GM19372 (cell line): ENCODE results near the gene GGT5.
"Not testable (repeated sequence)": the region's sequence is repeated elsewhere in the genome, so short reads cannot be mapped to it uniquely, and the experiment has no call there.

Experiments
- ATAC-seq: cut with Tn5 transposase; IDR thresholded peaks from one replicate; pipeline ENCODE4 v1.9.1; 2021; ENCODE audit warnings: mild to moderate bottlenecking, low read depth, moderate library complexity; ENCODE audit not compliant: unreplicated experiment

Gene GGT5

DNA sequence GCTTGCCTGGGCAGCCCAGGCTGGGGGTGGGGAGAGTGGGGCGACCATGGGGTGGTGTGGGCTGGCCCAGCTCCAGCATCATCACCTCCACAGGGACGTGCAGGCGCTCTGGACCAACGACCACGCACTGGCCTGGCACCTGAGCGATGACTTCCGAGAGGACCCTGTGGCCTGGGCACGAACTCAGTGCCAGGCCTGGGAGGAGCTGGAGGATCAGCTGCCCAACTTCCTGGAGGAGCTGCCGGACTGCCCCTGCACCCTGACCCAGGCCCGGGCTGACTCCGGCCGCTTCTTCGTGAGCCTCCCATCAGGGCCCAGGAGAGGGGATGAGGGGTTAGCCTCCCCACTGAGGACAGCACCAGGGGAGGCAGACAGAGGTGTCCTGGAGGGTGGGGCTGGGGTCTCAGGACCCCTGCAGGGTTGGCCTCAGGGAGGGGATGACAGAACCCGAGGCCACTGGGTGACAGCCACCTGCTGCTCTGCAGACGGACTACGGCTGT is 59.8 kb downstream of the GGT5 start:
- no peak for ATAC-seq

DNA sequence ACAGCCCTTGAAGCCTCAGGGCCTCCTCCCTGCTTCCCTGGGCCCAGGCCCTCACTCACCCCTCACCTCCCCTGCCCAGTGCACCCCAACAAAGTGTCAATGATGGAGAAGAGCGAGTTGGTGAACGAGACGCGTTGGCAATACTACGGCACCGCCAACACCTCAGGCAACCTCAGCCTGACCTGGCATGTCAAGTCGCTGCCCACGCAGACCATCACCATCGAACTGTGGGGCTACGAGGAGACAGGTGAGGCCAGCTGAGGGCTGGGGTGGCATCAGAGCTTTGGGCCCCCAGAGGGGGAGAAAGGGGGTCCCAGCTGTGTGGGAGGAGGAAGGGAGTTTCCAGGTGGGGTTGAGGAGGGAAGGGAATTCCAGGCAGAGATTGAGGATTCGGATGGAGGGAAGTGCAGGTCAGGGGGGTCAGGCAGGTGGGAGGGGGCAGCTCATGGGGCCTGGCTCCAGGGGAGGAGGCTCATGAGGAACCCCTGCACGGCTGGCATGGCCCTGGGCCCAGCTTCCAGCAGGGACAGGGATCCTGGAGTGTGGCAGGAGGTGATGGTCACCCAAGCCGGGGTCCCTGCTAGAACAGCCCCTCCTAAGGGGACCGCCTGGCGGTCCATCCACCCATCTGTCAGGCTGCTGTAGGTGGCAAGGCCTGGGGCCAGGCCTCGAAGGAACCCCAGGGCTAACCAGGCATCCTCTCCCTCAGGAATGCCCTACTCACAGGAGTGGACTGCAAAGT is 60.7 kb downstream of the GGT5 start:
- ATAC-seq = no peak

DNA sequence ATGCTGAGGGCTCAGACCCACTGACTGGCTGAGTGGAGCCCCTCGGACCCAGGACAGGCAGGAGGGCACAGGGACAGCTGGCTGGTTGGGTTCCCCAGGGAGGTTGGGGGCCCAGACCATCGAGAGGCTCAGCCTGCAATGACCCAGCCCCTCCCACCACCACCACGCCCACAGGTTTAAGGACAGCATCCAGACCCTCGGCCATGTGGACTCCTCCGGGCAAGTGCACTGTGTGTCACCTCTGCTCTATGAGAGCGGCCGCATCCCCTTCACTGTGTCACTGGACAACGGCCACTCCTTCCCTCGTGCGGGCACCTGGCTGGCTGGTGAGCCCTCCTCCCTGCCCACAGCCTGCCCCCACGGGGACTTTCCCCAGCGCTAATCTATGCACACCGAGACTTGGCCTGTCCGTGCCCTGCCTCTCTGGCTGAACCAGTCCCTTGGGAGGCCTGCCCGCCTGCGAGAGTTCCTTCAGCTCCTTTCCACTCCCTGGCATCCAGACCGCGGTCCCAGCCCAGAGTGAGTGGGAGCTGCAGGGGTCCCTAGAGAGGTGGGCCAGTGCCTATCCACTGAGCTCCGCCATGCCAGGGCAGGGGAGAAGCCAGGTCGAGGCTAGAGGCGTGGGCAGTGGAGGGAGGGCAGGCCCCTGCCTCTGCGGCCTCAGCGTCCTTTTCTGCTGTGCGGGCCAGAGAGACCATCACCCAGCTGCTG is 61.4 kb downstream of the GGT5 start:
- ATAC-seq = no peak

DNA sequence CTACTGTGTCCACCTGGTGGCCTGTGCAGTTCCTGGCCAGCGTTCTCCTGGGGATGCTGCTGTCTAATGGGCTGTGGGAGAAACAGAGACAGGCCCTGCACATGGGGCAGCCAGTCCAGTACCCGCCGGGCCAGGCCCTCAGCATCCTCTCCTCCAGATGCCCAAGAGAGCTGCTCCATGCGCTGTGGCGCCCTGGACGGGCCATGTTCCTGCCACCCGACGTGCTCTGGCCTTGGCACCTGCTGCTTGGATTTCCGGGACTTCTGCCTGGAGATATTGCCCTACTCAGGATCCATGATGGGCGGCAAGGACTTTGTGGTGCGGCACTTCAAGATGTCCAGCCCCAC is 62.0 kb downstream of the GGT5 start:
- ATAC-seq = not testable (repeated sequence)

DNA sequence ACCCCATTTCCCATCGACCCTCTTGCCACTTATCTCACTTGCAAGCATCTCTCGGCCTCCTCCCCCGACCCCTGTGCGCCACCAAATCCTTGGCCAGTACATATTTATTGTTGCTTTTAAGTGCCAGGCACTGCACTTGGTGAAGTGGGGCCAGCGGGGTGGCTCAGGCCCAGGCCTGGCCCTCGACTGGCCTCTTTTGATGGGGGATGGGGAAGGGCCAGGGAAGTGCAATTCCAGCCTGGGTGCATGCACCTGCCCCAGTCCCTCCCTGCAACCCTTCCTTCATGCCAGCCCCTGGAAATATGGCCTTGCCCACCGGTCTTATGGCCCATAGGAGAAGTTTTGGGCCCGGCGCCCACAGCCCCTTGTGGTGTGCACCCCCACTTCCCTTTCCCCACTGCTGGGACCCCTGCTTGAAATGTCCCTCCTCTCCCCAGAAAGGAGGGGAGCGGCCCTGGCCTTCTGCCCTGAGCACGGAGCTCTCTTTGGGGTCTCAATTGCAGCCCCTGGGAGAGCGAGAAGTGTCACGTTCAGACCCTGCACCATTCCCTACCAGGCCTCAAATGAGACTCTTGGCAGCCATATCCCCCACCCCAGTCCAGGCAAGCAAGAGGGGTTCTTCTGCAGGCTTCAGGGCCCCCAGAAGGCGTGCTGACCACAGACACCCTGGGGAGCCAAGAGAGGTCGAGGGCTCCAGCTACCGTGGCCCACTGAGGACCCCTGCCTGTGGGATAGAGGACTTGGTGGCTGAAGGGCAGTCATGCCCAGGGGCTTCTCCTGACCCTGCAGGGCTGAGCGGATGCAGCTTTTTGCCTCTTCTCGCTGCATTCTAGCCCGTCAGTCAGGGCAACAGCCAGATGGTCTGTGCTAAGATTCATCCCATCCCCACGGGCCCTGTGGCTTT is 62.6 kb downstream of the GGT5 start:
- ATAC-seq = no peak

DNA sequence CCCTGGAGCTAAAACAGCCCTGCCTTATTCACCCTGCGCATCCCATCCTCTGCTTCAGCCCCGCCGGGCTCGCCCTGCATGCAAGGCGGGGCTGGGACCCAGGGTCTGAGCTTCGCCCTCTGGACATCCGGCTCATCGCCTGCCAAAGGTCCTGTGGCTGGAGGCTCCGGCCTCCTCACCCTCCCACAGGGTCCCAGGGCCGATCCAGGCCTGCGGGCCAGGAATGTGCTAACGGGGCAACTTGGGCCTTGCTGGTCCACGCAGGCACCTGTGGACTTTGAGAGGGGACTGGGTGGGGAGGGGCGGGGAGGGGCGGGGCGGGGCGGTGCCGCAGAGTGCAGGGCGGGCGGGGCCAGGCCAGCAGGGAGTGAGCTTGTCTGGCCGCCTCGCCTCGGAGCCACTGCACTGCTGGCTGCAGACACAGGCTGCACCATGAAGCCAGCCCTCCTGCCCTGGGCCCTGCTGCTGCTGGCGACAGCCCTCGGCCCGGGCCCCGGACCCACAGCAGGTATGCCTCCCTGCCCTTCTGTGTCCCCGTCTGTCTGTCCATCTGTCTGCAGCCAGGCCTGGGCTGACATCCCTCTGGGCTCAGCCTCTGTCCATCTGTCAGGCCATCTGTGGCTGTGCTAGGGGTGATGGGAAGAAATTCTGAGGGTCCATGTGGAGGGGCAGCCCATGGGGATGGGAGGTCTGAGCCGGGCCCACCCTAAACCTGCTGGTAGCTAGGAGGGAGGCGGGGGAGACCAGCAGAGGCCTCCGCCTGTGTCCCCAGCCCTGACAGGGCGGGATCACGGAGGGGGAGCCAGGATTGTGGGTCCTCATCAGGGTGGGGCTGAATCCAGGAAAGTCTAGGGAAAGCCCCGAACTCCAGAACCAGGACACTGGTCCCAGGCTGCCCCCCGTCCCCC is 63.5 kb downstream of the GGT5 start, which contains the start of gene SUSD2:
Gene SUSD2 (plus strand): TSS at position 400 of the 908 bp plus-strand sequence. CDS start 33 bp downstream, at position 433.
- ATAC-seq = no peak

DNA sequence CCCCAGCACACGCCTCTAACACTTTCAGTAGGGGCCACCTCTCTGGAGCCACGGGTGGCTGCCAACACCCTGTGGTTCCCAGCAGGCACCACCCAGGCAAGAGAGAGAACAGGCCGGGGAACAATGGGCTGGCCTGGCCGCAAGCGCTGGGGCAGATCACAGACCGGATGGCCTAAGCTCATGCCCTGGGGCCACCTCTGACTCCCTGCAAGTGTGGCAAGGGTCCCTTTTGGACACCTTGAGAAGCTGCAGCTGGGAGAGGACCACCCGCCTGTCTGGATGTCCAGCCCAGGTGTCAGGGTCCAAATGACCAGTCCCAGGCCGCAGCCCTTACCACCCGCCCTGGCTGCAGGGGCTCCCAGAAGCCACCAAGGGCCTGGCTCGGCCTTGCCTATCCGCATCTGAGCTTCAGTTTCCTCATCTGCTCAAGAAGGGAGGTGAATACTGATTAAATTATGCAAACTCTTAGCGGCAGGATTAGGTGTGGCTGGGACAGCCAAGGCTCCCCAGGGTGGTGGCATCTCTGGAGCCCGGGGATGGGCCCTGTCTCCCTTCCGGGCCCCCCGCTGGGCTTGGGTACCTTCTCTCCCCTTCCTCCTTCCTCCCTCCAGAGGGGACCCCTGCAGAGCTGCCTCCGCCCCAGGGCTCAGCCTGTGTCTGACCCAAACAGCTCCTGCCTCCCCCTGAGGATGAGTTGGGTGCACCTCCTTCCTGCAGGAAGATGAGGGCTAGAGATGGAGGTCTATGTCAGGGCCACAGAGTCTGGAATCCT is 64.4 kb downstream of the GGT5 start:
- ATAC-seq = no peak

DNA sequence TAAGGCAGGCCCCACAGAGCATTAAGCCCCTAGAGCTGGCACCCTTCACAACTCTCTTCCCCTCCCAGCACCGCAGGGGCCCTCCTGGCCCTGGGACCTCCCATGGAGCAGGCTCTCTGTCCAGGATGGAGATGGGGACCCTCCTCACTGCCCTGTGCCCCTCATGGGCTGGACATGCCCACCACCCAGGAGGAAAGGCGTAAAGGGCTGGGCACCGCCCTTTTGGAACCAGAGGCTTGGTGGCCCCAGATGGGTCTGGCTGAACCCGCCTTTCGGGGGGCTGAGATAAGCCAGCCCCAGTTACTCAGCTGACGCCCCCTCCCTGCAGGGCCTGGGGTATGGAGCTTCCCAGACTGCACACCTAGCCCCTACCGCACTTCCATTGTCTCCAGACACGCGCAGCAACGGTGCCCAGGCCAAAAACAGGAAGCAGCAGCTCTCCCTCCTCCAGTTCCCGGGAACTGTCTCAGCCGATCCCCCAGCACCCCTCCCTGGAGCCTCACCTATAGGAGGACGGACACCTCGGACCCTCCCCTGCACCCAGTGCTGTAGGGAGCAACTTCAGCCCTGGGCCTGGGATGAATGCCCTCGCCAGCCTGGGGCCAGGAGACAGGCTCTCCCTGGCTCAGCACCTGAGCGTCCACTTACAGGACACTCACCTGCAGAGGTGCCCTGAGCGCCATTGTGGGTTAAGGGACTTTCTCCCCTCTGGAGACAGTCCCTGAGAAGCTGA is 65.2 kb downstream of the GGT5 start:
- no peak for ATAC-seq

DNA sequence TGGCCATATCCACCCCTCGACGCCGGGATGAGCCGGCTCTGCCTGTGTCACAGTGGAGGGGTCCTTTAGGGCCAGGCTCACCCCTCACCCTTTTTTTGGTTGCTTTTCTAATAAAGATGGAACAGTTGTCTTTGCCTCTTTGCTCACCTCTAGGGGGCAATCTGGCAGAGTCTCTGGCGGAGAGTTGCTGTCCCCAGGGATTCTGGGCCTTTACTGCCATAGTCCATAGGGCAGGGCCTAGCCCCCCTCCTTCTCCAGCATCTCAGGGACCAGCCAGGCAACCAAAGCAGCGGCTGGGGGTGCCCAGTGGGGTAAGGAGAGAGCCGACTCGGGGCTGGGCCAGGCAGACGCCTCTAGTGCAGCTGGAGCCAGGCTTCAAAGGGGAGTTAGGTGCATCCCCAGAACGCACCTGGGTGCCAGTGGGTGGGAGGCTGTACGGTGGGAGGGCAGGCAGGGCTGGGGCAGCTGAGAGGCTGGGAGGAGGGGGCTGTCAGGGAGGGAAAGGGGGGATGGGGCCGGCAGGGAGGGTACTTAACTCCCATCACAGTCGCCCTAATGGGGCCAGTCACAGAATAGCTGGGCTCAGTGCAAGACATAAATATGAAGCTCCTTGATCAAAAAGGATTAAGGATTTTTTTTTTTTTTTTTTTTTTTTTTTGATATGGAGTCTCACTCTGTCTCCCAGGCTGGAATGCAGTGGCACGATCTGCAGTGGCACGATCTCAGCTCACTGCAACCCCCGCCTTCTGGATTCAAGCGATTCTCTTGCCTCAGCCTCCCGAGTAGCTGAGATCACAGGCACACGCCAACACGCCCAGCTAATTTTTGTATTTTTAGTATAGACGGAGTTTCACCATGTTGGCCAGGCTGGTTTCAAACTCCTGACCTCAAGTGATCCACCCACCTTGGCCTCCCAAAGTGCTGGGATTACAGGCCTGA is 66.1 kb downstream of the GGT5 start:
- no peak for ATAC-seq

DNA sequence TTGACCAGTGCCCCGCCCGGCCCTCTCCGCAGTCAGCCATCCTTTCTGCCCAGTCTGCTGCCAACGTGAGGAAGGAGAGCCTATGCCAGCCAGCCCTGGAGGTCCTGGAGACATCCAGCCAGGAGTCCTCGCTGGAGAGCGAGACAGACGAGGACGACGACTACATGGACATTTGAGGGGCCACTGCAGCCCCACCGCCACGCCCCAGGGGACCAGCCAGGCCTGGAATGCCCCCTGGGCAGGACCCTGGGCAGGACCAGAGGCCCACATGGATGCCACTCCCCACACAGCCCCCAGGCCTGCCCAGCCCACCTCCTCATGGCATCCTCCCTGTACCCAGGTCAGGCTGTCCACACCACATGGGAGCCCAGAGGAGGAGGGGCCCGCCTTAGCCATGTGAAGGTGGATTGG is 66.9 kb downstream of the GGT5 start:
- ATAC-seq = no peak

DNA sequence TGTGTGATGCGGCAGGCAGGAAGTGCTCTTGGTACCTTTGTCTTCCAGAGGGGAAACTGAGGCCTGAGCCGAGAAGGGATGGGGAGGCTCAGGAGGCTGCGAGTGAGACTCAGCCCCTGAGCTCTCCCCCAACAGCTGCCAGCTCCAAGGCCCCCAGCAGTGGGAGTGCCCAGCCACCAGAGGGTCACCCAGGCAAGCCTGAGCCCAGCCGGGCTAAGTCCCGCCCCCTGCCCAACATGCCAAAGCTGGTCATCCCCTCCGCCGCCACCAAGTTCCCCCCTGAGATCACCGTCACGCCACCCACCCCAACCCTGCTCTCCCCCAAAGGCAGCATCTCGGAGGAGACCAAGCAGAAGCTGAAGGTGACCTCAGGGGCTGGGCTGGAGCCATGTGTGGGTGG is 67.4 kb downstream of the GGT5 start:
- no peak for ATAC-seq

DNA sequence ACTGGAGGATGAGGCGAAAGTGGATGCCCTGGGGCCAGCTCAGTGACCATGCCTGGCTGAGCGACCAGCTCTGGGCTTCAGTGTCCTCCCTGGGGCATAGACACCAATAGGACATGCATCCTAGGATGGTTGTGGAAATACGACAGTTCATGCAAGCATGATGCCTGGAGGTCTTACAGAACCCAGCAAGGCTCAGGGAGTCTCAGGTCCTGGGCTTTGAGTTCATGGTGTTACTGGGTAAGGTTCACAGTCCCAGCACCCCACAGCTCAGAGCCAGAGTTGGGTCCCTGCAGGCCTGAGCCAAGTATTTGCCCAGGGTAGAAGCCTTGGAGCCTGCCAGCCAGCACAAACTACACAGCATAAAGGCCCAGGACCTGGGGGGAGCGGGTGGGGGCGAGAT is 67.8 kb downstream of the GGT5 start:
- ATAC-seq = no peak

DNA sequence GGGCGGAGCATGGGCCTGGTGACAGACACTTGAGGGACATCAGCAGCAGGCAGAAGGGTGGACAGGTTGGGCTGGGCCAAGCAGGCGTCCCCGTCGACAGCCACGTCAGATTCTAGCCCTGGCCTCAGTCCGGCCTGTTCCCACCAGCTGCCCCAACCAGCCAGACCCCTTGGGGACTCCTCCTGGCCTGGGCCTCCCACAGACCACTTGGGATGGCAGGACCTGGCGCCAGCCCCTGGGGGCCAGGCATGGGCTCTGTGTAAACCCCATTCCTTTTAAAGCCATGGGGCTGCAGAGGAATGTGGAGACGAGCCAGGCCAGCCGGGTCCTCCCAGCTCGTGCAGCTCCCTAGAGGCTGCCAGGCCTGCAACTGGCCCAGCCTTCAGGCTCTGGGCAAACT is 68.3 kb downstream of the GGT5 start:
- ATAC-seq = no peak

DNA sequence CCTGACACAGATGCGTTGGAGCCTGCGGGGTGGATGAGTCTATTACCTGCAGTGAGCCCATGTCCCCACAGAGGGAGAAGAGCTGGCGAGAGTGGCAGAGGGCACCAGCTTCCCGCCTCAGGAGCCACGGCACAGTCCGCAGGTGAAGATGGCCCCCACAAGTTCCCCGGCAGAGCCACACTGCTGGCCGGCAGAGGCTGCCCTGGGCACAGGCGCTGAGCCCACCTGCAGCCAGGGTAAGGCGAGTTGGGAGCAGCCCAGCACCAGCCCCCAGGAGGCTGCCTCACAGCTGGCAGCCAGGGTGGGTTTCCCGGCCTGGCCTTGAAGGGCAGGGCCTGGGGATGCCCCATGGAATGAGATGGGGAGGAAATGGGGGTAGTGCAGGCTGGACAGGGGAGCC is 68.8 kb downstream of the GGT5 start:
- ATAC-seq = no peak

DNA sequence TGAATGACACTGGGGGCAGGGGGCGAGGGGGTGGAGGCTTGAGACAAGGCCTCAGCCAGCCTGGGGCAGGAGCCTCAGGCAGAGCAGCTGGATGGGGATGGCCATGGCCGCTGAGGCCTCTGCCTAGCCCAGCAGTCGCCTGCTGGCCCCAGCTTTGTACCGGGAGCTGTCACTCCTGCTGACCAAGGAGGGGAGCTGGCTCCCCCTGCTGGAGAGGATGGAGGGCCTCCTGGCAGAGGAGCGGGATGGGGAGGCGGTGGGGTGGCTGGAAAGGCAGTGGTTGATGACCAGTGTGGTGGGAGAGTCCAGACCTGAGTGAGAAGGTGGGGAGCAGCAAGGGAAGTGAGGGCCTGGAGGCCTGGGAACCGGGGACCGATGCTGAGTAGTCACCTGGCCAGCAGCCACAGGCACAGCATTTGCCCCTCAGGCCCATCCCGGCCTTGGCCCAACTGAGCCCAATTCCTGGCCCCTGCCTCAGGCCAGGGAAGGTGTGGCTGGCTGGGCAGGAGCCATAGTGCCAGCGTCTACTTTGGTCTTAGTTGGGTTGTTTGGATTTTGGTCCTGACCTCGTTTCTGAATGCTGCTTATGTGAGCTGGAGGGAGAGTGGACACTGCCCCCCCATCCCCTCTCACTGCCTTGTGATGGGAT is 69.6 kb downstream of the GGT5 start:
- ATAC-seq = no peak

DNA sequence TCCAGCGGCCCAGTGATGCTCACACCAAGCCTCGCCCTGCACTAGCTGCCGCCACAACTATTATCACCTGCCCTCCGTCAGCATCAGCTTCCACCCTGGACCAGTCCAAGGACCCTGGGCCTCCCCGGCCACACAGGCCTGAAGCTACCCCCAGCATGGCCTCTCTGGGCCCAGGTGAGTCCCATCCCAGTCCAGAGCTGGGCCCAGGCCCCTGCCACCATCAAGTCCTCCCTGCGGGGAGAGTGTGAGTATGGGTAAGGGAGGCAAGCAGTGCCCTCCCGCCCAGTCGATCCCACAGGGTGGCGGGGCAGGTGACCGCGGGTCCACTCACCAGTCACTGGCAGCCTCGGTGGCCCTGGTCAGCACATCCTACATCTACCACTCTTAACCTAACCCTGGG is 73.1 kb downstream of the GGT5 start:
- ATAC-seq = no peak

DNA sequence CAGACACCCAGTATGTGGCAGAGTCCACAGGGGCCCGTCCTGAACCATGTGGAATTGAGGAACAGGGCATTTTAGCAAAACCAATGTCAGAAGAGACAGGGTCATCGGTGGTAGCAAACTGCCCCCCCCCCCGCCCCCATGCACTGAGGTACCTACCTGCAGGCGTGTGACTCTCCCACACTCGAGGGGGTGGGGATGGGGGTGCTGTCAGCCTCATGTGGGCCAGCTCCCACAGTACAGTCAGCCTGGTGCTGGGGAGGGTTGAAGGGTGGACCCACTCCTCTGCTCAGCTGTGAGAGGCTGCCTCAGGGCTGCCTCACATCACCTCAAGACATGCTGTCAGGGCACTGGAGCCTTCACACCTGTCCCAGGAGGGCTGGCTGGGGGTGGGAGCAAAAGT is 74.2 kb downstream of the GGT5 start:
- no peak for ATAC-seq
